Naive thymus-derived CD4-positive, alpha-beta T cell (primary cell): Measurements from ENCODE around the gene IGF2R. TPM values are rescaled to one million over a fixed set of nuclear protein-coding genes. Genes with fewer than 3 reads are reported as not detected.
A peak's percentile ranks its signal among the peaks of the same experiment; 100 is the strongest.
"Not testable (repeated sequence)": the region's sequence is repeated elsewhere in the genome, so short reads cannot be mapped to it uniquely, and the experiment has no call there.

Experiments used
- ATAC-seq: fragments of 150-1000 bp; cut with Tn5 transposase; 2 replicates; pipeline ENCODE4 v1.10.0; 2021; ENCODE audit warnings: mild to moderate bottlenecking, moderate library complexity
- CTCF ChIA-PET: fragments of 350-600 bp; sonication (Branson Sonifier 250); formaldehyde crosslinking; loops from one replicate; lab custom pipeline; 2021; ENCODE audit warnings: antibody characterized with exemption; lab: Charles Lee
- POLR2A ChIA-PET: fragments of 350-600 bp; sonication (Branson Sonifier 250); formaldehyde crosslinking; loops from one replicate; lab custom pipeline; 2021; ENCODE audit warnings: antibody characterized with exemption, inconsistent platforms; lab: Charles Lee
- DNase-seq, 9 donors: peaks; one replicate each; pipeline versions ENCODE4 v3.0.0 to v3.0.0-alpha.2; 2020 to 2022; ENCODE audit warnings: mixed read lengths in 1 of 9
- H3K27ac ChIP-seq: one replicate; pipeline ENCODE4 v1.7.0; 2013; ENCODE audit warnings: mild to moderate bottlenecking, low read depth, low read length, moderate library complexity
- H3K27me3 ChIP-seq, 2 donors: one replicate each; pipeline ENCODE4 v1.7.0; 2013; ENCODE audit warnings: low read length in 2 of 2, mild to moderate bottlenecking in 2 of 2, moderate library complexity in 2 of 2; ENCODE audit not compliant: control insufficient read depth in 2 of 2, insufficient read depth in 2 of 2
- H3K36me3 ChIP-seq, 3 experiments: 1 replicate in 2 of 3; 2 replicates in 1 of 3; pipeline ENCODE4 v1.7.0; 2013; ENCODE audit warnings: low read length in 3 of 3, mild to moderate bottlenecking in 3 of 3, moderate library complexity in 1 of 3; ENCODE audit not compliant: insufficient read depth in 3 of 3, control insufficient read depth in 2 of 3
- H3K4me1 ChIP-seq, 2 donors: one replicate each; pipeline ENCODE4 v1.7.0; 2013; ENCODE audit warnings: low read length in 2 of 2, mild to moderate bottlenecking in 2 of 2, moderate library complexity in 1 of 2; ENCODE audit not compliant: control insufficient read depth in 2 of 2, insufficient read depth in 2 of 2
- H3K4me3 ChIP-seq: 2 replicates; pipeline ENCODE4 v1.7.0; 2013; ENCODE audit warnings: mild to moderate bottlenecking, low read length
- H3K9me3 ChIP-seq, 3 experiments: 1 replicate in 2 of 3; 2 replicates in 1 of 3; pipeline ENCODE4 v1.7.0; 2013; ENCODE audit warnings: low read length in 3 of 3; ENCODE audit not compliant: control insufficient read depth in 2 of 3
- H3K27ac Mint-ChIP-seq, 9 donors: one replicate each; pipeline ENCODE4 v1.8.0; 2020 to 2022; ENCODE audit warnings: mixed read lengths in 9 of 9, mild to moderate bottlenecking in 8 of 9, moderate library complexity in 5 of 9, inconsistent platforms in 2 of 9
- H3K27me3 Mint-ChIP-seq, 5 donors: one replicate each; pipeline ENCODE4 v1.8.0; 2021 to 2022; ENCODE audit warnings: mixed read lengths in 5 of 5, mild to moderate bottlenecking in 1 of 5
- H3K36me3 Mint-ChIP-seq, 5 donors: one replicate each; pipeline ENCODE4 v1.8.0; 2020 to 2022; ENCODE audit warnings: mixed read lengths in 5 of 5, mild to moderate bottlenecking in 3 of 5, inconsistent platforms in 1 of 5
- H3K4me1 Mint-ChIP-seq, 7 donors: one replicate each; pipeline ENCODE4 v1.8.0; 2020 to 2022; ENCODE audit warnings: mixed read lengths in 7 of 7, mild to moderate bottlenecking in 3 of 7, inconsistent platforms in 1 of 7
- H3K4me3 Mint-ChIP-seq, 10 donors: one replicate each; pipeline ENCODE4 v1.8.0; 2020 to 2022; ENCODE audit warnings: mild to moderate bottlenecking in 10 of 10, mixed read lengths in 10 of 10, moderate library complexity in 6 of 10, inconsistent platforms in 2 of 10
- H3K9me3 Mint-ChIP-seq, 11 donors: one replicate each; pipeline ENCODE4 v1.8.0; 2020 to 2022; ENCODE audit warnings: mixed read lengths in 11 of 11, mild to moderate bottlenecking in 4 of 11, inconsistent platforms in 1 of 11, moderate library complexity in 1 of 11
- intact Hi-C, 2 donors: fragments of 100-400 bp; cut with micrococcal nuclease; formaldehyde crosslinking; loops; one replicate each; pipeline ENCODE4 v1.15.1; 2023
- polyA plus RNA-seq, 2 donors: library from polyadenylated mRNA; unstranded; fragments of 300-500 nt; fragmentation: Illumina TruSeq; gene quantifications; one replicate each; pipeline ENCODE4 v1.2.3, GENCODE V29; 2021
- total RNA-seq, 6 experiments: library from RNA in 5 of 6; stranded (reverse) in 5 of 6; gene quantifications; 1 replicate in 5 of 6; 2 replicates in 1 of 6; pipeline ENCODE4 v1.2.3 and lab custom pipeline; 2021 to 2026

Gene IGF2R
- total and polyA plus RNA-seq, 7 experiments from 2014 or later: 8.7 to 79.2 (median 70.4) TPM

GRCh38 chr6:160088069-160088783 lies 119.3 kb downstream of the IGF2R start:
- H3K36me3 Mint-ChIP-seq: peaks cover 23 to 73% (median 37%) of the 10 kb centered on the region in 5 donors
- H3K27me3 Mint-ChIP-seq: no peaks in the 10 kb centered on the region
- Histone ChIP-seq H3K4me1 (no peaks in the 10 kb centered on the region), H3K27me3 (no peaks in the 10 kb centered on the region), H3K27ac (no peak overlapping the region), H3K36me3 (peaks cover 23 to 98% (median 48%) of the 10 kb centered on the region in 3 experiments), H3K9me3 (no peaks in the 10 kb centered on the region), H3K4me3 (no peak overlapping the region)
- POLR2A ChIA-PET: interaction anchor here (0.6 kb wide), 1 partner anchor 12 kb away, joined by 7 read pairs; no protein-coding TSS in a partner anchor
- CTCF ChIA-PET: no interaction called here
- H3K4me1 Mint-ChIP-seq: peaks cover 0 to 12% (median 0%) of the 10 kb centered on the region in 7 donors
- intact Hi-C loops: loop anchor here (1.0 to 10.0 kb wide), 2 partner anchors 446 to 447 kb away; no protein-coding TSS in a partner anchor
- H3K9me3 Mint-ChIP-seq: no peaks in the 10 kb centered on the region
- DNase-seq (no peak), ATAC-seq (no peak)
- H3K4me3 Mint-ChIP-seq: no peak overlapping the region
- H3K27ac Mint-ChIP-seq: peak overlapping the region in 1 of 9 donors; percentile 10

GRCh38 chr6:160088784-160089533 lies 120.1 kb downstream of the IGF2R start:
- no peak for DNase-seq
- no peak overlapping the region for H3K4me3 Mint-ChIP-seq
- H3K9me3 Mint-ChIP-seq: no peaks in the 10 kb centered on the region
- H3K27ac Mint-ChIP-seq: no peak overlapping the region
- CTCF ChIA-PET: no interaction called here
- H3K4me1 ChIP-seq: no peaks in the 10 kb centered on the region
- H3K9me3 ChIP-seq: no peaks in the 10 kb centered on the region
- peaks cover 0 to 13% (median 0%) of the 10 kb centered on the region in 7 donors for H3K4me1 Mint-ChIP-seq
- intact Hi-C loops: loop anchor here (1.0 to 10.0 kb wide), 2 partner anchors 445 to 446 kb away; no protein-coding TSS in a partner anchor
- peaks cover 24 to 78% (median 38%) of the 10 kb centered on the region in 5 donors for H3K36me3 Mint-ChIP-seq
- no peak for ATAC-seq
- POLR2A ChIA-PET: no interaction called here
- peaks cover 29 to 98% (median 45%) of the 10 kb centered on the region in 3 experiments for H3K36me3 ChIP-seq
- H3K4me3 ChIP-seq: no peak overlapping the region
- no peaks in the 10 kb centered on the region for H3K27me3 Mint-ChIP-seq
- H3K27ac ChIP-seq: no peak overlapping the region
- H3K27me3 ChIP-seq: no peaks in the 10 kb centered on the region

- Histone ChIP-seq H3K4me1 (no peaks in the 10 kb centered on the region), H3K9me3 (no peaks in the 10 kb centered on the region), H3K4me3 (no peak overlapping the region), H3K27me3 (no peaks in the 10 kb centered on the region), H3K36me3 (peaks cover 29 to 98% (median 39%) of the 10 kb centered on the region in 3 experiments), H3K27ac (no peak overlapping the region)
- Mint-ChIP-seq H3K27me3 (no peaks in the 10 kb centered on the region), H3K9me3 (no peaks in the 10 kb centered on the region), H3K4me1 (peaks cover 0 to 13% (median 0%) of the 10 kb centered on the region in 7 donors), H3K4me3 (no peak overlapping the region), H3K27ac (no peak overlapping the region), H3K36me3 (peaks cover 26 to 78% (median 39%) of the 10 kb centered on the region in 5 donors)
- CTCF ChIA-PET: no interaction called here
- POLR2A ChIA-PET: no interaction called here
- DNase-seq: no peak
- intact Hi-C loops: loop anchor here in 1 of 2 donors (10.0 kb wide), 1 partner anchor 445 kb away; no protein-coding TSS in a partner anchor
- ATAC-seq: no peak
These were observed 120.6 kb downstream of the IGF2R start for GRCh38 chr6:160089534-160089897.

DNA sequence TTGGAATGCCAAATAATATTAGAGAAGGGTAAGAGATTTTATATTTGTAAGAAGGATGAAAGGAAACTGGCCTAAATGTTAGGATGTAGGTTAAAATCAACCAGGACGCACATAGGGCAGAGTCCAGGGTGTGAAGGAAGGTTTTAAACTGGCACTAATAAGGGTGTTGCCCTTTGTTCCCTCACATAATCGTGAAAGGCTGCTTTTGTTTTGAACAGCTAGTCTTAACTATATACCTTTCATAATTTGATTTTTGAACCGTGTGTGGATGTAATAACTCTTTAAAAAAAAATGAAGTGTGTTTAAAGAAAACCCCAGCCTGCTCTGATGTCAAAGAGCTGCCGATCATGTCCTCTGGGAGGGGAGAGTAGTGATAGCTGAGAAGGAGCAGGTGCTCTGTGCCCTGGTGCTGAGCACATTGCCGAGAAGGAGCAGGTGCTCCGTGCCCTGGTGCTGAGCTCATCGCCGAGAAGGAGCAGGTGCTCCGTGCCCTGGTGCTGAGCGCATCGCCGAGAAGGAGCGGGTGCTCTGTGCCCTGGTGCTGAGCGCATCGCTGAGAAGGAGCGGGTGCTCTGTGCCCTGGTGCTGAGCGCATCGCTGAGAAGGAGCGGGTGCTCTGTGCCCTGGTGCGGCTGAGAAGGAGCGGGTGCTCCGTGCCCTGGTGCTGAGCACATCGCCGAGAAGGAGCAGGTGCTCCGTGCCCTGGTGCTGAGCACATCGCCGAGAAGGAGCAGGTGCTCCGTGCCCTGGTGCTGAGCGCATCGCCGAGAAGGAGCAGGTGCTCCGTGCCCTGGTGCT lies 121.8 kb downstream of the IGF2R start:
- H3K27ac Mint-ChIP-seq, H3K27me3 Mint-ChIP-seq, H3K4me1 Mint-ChIP-seq, H3K4me1 ChIP-seq, CTCF ChIA-PET, H3K9me3 ChIP-seq, H3K9me3 Mint-ChIP-seq, DNase-seq, H3K4me3 Mint-ChIP-seq, H3K27ac ChIP-seq, H3K27me3 ChIP-seq, ATAC-seq, H3K4me3 ChIP-seq, intact Hi-C loops: not testable (repeated sequence)
- H3K36me3 Mint-ChIP-seq: peaks cover 21 to 73% (median 38%) of the 10 kb centered on the region in 5 donors
- H3K36me3 ChIP-seq: peaks cover 31 to 95% (median 33%) of the 10 kb centered on the region in 3 experiments
- POLR2A ChIA-PET: interaction anchor here (0.5 kb wide), 1 partner anchor 7 kb away, joined by 3 read pairs; no protein-coding TSS in a partner anchor

DNA sequence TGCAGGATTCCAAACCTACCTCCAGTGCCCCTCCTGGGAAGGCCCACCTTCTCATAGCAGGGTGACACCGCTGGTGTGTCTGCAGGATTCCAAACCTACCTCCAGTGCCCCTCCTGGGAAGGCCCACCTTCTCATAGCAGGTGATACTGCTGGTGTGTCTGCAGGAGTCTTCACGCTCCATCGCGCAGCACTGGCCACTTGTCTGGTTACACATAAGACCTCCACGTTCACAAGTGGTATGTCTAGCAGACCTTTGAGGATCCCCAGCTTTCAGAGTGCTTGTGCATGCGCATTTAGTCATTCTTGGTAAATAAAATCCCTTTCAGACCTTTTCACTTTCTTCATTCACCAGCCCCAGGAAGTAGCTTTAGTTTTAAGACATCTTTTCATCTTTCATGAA lies 123.3 kb downstream of the IGF2R start:
- H3K27me3 Mint-ChIP-seq, H3K27ac Mint-ChIP-seq, ATAC-seq, H3K4me1 ChIP-seq, CTCF ChIA-PET, intact Hi-C loops, POLR2A ChIA-PET, H3K27me3 ChIP-seq, H3K9me3 Mint-ChIP-seq, H3K9me3 ChIP-seq, H3K27ac ChIP-seq, H3K4me1 Mint-ChIP-seq, H3K4me3 ChIP-seq, H3K4me3 Mint-ChIP-seq, DNase-seq: not testable (repeated sequence)
- peaks cover 17 to 93% (median 35%) of the 10 kb centered on the region in 3 experiments for H3K36me3 ChIP-seq
- peaks cover 27 to 74% (median 44%) of the 10 kb centered on the region in 5 donors for H3K36me3 Mint-ChIP-seq

DNA sequence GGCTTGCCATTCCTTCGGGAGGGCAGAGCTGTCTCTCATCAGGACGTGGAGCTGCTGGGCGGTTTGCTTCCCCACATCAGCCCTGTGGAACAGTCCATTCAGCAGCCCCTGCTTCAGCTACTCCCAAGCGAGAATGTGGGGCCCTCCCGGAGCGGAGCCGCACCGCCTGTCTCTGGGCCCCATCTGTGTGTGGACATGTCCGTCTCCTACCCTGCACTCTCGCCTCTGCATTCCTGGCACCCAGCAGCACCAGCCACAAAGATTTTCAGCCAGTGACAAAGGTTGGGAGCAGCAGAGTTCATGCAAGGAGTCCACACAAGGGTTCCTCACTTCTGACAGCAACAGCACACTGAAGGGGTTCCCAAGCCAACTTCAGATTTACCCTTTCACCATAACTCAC lies 123.7 kb downstream of the IGF2R start:
- no peaks in the 10 kb centered on the region for H3K9me3 ChIP-seq
- no peaks in the 10 kb centered on the region for H3K9me3 Mint-ChIP-seq
- peaks cover 17 to 93% (median 37%) of the 10 kb centered on the region in 3 experiments for H3K36me3 ChIP-seq
- POLR2A ChIA-PET: no interaction called here
- DNase-seq: no peak
- no peaks in the 10 kb centered on the region for H3K27me3 ChIP-seq
- no peak overlapping the region for H3K4me3 ChIP-seq
- no peak overlapping the region for H3K27ac Mint-ChIP-seq
- H3K4me1 Mint-ChIP-seq: peaks cover 0 to 2% (median 0%) of the 10 kb centered on the region in 7 donors
- intact Hi-C loops: no loop called here
- no peak overlapping the region for H3K4me3 Mint-ChIP-seq
- CTCF ChIA-PET: no interaction called here
- no peaks in the 10 kb centered on the region for H3K27me3 Mint-ChIP-seq
- H3K36me3 Mint-ChIP-seq: peaks cover 29 to 77% (median 44%) of the 10 kb centered on the region in 5 donors
- H3K4me1 ChIP-seq: no peaks in the 10 kb centered on the region
- H3K27ac ChIP-seq: no peak overlapping the region
- ATAC-seq: no peak
